Motor neuron (in vitro differentiated cells): ENCODE data around the gene RASL11B. TPM values are rescaled to one million over a fixed set of nuclear protein-coding genes. Genes with fewer than 3 reads are reported as not detected.

Experiments
- ATAC-seq, 8 experiments: fragments of 200-7000 bp; cut with Tn5 transposase; replicated peaks in 6 of 8; 2 replicates each; pipeline ENCODE4 v1.8.0; 2021; ENCODE audit warnings: mild to moderate bottlenecking in 8 of 8, moderate library complexity in 8 of 8
- H3K27ac ChIP-seq, 2 donors: fragments of 250-450 bp; sonication (Bioruptor Pico); 2 replicates each; pipeline ENCODE4 v1.9.0; 2021; ENCODE audit warnings: antibody characterized with exemption in 2 of 2, mild to moderate bottlenecking in 2 of 2, moderate library complexity in 1 of 2
- H3K4me1 ChIP-seq, 2 donors: fragments of 250-450 bp; sonication (Bioruptor Pico); replicated peaks in 1 of 2; 2 replicates each; pipeline ENCODE4 v1.6.1; 2021; ENCODE audit warnings: antibody characterized with exemption in 2 of 2, mild to moderate bottlenecking in 2 of 2, moderate library complexity in 1 of 2
- H3K4me3 ChIP-seq, 5 donors: fragments of 250-450 bp; sonication (Bioruptor Pico); 2 replicates each; pipeline ENCODE4 v1.9.0; 2021; ENCODE audit warnings: antibody characterized with exemption in 5 of 5, mild to moderate bottlenecking in 5 of 5, moderate library complexity in 4 of 5
- WGBS, 10 experiments: fragments of 450-650 bp; shearing (Covaris generic); methylation state at CpG; one replicate each; pipeline ENCODE4 v1.0.0; 2022; 5-methylcytosine and 5-hydroxymethylcytosine counted together
- in situ Hi-C, 9 experiments: fragments of 400-800 bp; cut with MboI; loops; one replicate each; pipeline ENCODE4 v1.15.0; 2021; ENCODE audit warnings: low sequenced_read_pairs in 9 of 9, low pct_unique_long_range_greater_than_20kb in 2 of 9; ENCODE audit not compliant: unreplicated experiment in 9 of 9
- total RNA-seq, 8 experiments: library from RNA; unstranded; fragments of 300-600 nt; gene quantifications; 2 replicates each; pipeline versions ENCODE4 v1.2.3 to v1.2.4, GENCODE V29; 2022

Gene RASL11B
- total RNA-seq, 8 experiments from 2014 or later, result 0.41 to 17.7 (median 2.5) TPM

DNA sequence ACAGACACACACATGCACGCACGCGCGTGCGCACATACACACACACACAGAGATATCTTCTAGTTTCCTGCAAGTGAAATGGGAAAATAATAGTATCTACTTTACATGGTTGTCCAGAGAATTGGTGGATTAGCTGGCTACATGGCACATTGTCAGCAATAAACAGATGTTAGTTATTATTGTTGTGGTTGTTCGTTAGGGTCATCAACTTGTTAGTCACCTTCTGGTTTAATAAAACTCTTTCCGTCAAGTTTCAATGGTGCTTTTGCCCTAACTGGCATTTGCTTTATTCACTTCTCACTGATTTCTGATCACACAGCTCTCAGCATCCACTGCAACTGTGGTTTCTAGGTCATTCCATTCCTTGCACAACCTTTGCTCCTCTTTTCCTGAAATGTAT lies 25.4 kb upstream of the RASL11B start:
- H3K4me1 ChIP-seq, result no peaks in the 10 kb centered on the region
- no peak overlapping the region for H3K4me3 ChIP-seq
- 30 to 91% (median 85%) methylated on average over 2 to 7 of the region's 7 CpGs; no CpG with 5 or more reads in 3 of the 10 experiments for WGBS, 10 experiments
- no peak overlapping the region for H3K27ac ChIP-seq
- no peak for ATAC-seq
- in situ Hi-C loops, result no loop called here

DNA sequence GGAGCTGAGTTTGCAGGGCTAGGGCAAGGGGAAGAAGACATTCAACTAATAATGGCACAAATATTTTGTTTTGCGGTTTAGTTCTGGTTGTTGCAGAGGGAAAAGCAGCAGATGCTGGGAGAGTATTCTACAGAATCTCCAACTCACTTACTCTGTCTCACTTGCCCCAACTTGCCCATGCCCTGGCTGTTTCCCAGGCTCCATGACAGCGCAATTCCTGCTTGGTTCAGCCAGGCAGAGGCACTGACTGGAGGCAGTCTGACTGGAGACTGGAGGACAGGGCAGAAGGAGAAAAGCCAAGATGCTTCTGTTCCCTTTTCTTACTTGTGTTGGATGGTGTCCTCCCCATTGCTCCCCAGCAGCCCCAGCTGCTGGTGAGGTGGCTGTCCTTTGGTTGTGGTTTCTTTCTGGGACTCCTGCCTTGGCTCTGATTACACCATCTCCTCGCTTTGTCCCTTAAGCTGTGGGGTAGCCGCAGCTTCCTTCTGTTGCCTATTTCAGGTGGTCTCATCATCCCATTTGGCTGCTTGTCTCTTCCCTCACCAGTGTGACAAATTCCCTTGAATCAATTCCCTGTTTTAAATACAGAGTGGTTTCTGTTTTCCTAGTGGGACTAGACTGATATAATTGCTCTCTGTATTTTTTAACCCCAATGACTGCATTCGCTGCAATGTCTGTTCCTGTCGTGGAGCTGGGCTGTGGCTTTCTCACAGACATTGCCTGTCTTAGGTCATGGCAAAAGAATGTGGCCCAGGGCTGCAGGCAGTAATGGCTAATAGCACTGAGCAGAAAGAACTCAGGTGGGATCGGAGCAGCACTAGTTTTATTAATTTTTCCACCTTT lies 24.2 kb upstream of the RASL11B start:
- 40 to 96% (median 83%) methylated on average over 1 to 5 of the region's 7 CpGs; no CpG with 5 or more reads in 1 of the 10 experiments for WGBS, 10 experiments
- H3K4me1 ChIP-seq, result no peaks in the 10 kb centered on the region
- in situ Hi-C loops, result no loop called here
- H3K4me3 ChIP-seq, result no peak overlapping the region
- no peak overlapping the region for H3K27ac ChIP-seq
- ATAC-seq, result peak in 5 of 8 experiments; percentile 29 to 79 (median 63)

DNA sequence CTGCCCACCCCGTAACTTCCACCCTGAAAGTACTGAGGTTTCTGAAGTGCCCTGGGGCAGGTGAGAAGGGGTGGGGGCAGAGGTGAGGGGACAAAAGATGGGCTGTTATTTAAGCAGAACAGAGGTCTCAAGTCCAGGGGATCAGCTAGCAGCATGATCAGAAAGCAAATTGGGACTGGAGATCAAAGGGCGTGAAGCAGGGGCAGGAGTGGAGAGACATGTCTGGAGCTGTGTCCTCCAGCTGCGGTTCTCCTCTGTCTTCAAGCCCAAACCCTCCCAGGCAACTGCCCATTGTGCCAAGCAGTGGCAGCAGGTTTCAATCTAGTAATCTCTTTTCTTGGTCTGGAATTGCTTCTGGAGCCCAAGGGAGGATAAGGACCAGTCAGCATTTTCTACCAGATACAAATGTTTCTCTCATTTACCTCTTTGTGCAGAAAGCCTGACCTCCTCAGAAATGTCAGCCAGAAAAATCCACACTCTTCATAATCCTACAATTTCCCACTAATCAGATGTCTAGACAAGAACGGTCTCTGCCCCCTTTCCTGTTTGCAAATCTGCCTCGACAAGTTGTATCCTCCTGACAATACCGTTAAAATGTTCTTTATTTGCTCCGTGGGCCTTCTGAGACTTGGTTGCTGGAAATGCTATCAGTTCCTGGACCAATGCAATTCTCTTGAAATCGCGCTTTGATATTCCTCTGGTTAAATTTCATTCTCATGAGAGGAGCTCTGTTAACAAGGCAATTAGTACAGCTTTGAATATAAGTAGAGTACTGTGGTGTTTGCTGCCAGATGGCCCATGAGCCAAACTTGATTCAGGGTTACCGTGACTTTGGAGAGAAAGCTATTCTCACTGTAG lies 23.2 kb upstream of the RASL11B start:
- ATAC-seq, result no peak
- 20 to 87% (median 61%) methylated on average over 3 to 8 of the region's 10 CpGs; no CpG with 5 or more reads in 1 of the 10 experiments for WGBS, 10 experiments
- Histone ChIP-seq H3K4me3 (no peak overlapping the region), H3K4me1 (no peaks in the 10 kb centered on the region), H3K27ac (no peak overlapping the region)
- in situ Hi-C loops, result no loop called here

DNA sequence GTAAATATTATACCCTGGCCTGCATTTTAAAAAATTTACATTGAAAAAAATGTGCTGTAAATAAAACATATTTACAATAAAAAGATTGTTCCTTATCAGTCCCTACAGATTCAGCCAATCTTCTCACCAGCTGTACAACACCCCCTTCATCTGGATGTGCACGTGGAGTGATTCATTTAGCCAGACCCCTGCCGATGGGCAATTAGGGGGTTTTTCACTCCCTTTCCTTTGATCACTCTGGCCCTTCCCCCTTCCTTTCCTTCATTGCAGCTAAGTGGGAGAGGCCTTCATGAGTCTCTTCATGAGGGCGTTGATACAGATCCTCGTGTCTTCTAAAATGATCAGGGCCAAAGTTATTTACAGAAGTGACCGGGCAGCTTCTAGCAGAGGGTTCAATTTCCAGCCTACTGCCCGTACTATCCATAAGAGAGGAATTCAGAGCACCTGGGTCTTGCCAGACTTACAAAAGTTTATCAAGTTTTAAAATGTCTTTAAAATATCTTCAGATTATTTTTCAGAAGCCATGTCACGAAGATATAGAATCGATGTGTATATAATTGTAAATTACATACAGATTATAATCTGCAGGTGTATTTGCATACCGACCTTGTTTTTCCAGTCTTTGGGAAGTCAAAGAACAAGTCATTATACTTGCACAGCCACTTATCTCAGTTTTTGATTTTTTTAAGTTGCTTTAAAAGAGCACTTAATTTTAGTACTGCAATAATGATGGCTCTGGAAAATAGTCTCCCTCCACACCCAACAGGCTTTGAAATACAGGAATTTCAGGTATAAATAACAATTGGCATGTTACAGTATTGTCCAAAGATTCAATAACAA lies 21.4 kb upstream of the RASL11B start:
- Histone ChIP-seq H3K4me3 (no peak overlapping the region), H3K4me1 (no peaks in the 10 kb centered on the region), H3K27ac (no peak overlapping the region)
- 60 to 100% (median 81%) methylated on average over 2 to 8 of the region's 9 CpGs; no CpG with 5 or more reads in 1 of the 10 experiments for WGBS, 10 experiments
- in situ Hi-C loops, result no loop called here
- no peak for ATAC-seq

- Histone ChIP-seq H3K4me1 (no peaks in the 10 kb centered on the region), H3K27ac (no peak overlapping the region), H3K4me3 (no peak overlapping the region)
- ATAC-seq, result peak in 1 of 8 experiments; percentile 59
- 10 to 98% (median 84%) methylated on average over 2 to 10 of the region's 18 CpGs; no CpG with 5 or more reads in 1 of the 10 experiments for WGBS, 10 experiments
- in situ Hi-C loops, result no loop called here
These were observed 20.2 kb upstream of the RASL11B start for GRCh38 chr4:52841682-52842456.

GRCh38 chr4:52842792-52843191 lies 19.3 kb upstream of the RASL11B start:
- in situ Hi-C loops, result no loop called here
- H3K27ac ChIP-seq, result no peak overlapping the region
- H3K4me1 ChIP-seq, result no peaks in the 10 kb centered on the region
- WGBS, 10 experiments, result 38 to 83% (median 52%) methylated on average over 1 to 3 of the region's 3 CpGs; no CpG with 5 or more reads in 4 of the 10 experiments
- no peak for ATAC-seq
- no peak overlapping the region for H3K4me3 ChIP-seq

GRCh38 chr4:52843351-52843750 lies 18.8 kb upstream of the RASL11B start:
- Histone ChIP-seq H3K4me3 (no peak overlapping the region), H3K4me1 (no peaks in the 10 kb centered on the region), H3K27ac (no peak overlapping the region)
- WGBS, 10 experiments, result 71 to 100% (median 100%) methylated on average over 1 to 2 of the region's 2 CpGs; no CpG with 5 or more reads in 5 of the 10 experiments
- in situ Hi-C loops, result no loop called here
- ATAC-seq, result no peak

- no peak overlapping the region for H3K27ac ChIP-seq
- ATAC-seq, result no peak
- H3K4me3 ChIP-seq, result no peak overlapping the region
- 92 to 100% (median 100%) methylated on average over 1 to 2 of the region's 3 CpGs; no CpG with 5 or more reads in 6 of the 10 experiments for WGBS, 10 experiments
- in situ Hi-C loops, result no loop called here
- H3K4me1 ChIP-seq, result no peaks in the 10 kb centered on the region
These were observed 18.2 kb upstream of the RASL11B start for GRCh38 chr4:52843958-52844357.

GRCh38 chr4:52844596-52844995 lies 17.5 kb upstream of the RASL11B start:
- Histone ChIP-seq H3K4me3 (no peak overlapping the region), H3K4me1 (no peaks in the 10 kb centered on the region), H3K27ac (no peak overlapping the region)
- no peak for ATAC-seq
- in situ Hi-C loops, result no loop called here
- 55 to 100% (median 93%) methylated on average over 1 to 2 of the region's 2 CpGs; no CpG with 5 or more reads in 2 of the 10 experiments for WGBS, 10 experiments

DNA sequence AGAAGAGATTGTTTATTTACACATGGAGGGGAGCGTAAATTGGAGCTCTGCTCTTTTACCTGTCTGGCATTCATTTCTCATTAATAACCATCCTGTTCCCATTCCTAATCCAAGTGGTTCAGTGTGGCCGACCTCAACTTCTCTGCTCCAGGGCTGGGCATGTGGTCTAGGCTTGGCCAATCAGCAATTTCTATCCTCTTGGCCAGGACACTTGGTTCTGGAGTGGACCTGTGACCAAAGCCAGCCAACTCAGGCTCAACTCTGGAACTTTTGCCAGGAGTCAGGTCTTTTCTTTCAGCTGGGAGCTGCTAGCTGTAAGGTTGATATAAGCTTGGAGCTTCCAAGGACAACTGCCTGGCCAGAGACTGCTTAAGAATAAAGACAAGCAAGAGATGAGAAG lies 15.6 kb upstream of the RASL11B start:
- in situ Hi-C loops, result no loop called here
- WGBS, 10 experiments, result 60 to 100% (median 100%) methylated on average over 1 to 2 of the region's 2 CpGs; no CpG with 5 or more reads in 3 of the 10 experiments
- Histone ChIP-seq H3K4me3 (no peak overlapping the region), H3K27ac (no peak overlapping the region), H3K4me1 (no peaks in the 10 kb centered on the region)
- ATAC-seq, result no peak

DNA sequence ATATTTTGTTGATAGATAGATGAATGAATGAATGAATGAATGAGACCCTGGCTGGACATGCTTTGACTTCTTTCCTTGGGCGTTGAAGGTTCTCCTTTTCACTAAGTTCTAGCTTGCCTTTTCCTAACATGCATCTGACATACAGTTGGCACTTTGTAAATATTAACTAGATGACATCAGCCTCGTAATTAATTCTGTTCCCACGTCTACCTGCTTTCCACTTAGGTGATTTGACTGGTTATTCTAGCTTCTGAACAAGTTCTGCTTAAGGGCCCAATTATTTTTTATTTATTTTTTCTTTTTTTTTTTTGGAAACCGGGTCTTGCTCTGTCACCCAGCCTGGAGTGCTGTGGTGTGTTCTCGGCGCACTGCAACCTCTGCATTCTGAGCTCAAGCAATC lies 13.9 kb upstream of the RASL11B start:
- Histone ChIP-seq H3K4me3 (no peak overlapping the region), H3K4me1 (no peaks in the 10 kb centered on the region), H3K27ac (no peak overlapping the region)
- 50 to 100% (median 68%) methylated on average over 1 to 5 of the region's 6 CpGs; no CpG with 5 or more reads in 1 of the 10 experiments for WGBS, 10 experiments
- in situ Hi-C loops, result no loop called here
- ATAC-seq, result no peak
